HEK293 (cell line): ENCODE results near the gene NFKBIE.

ENCODE experiments used
- CTCF ChIA-PET: fragments of 350-600 bp; formaldehyde crosslinking; extraction: SDS; loops from one replicate; lab custom pipeline; 2021; ENCODE audit warnings: antibody characterized with exemption; lab: Yijun Ruan, JAX
- POLR2A ChIA-PET: fragments of 300-600 bp; formaldehyde crosslinking; extraction: SDS; loops from one replicate; lab custom pipeline; 2020; ENCODE audit warnings: antibody characterized with exemption, inconsistent platforms; lab: Yijun Ruan, JAX
- H3K27ac ChIP-seq: fragments of 200-500 bp; sonication (Bioruptor generic); 2 replicates; pipeline ENCODE4 v1.5.1; 2014; ENCODE audit warnings: low read depth, low read length, control low read depth, inconsistent platforms; ENCODE audit errors: extremely low read depth
- H3K36me3 ChIP-seq, 2 experiments: fragments of 200-500 bp in 1 of 2; sonication (Bioruptor generic) in 1 of 2; 1 replicate in 1 of 2; 2 replicates in 1 of 2; pipeline ENCODE4 v1.5.1; 2014 to 2017; ENCODE audit warnings: inconsistent platforms in 2 of 2, low read length in 2 of 2; ENCODE audit not compliant: control insufficient read depth in 2 of 2, insufficient read depth in 1 of 2
- H3K4me1 ChIP-seq: fragments of 200-500 bp; sonication (Bioruptor generic); 2 replicates; pipeline ENCODE4 v1.5.1; 2014; ENCODE audit warnings: mild to moderate bottlenecking, low read length, inconsistent platforms; ENCODE audit not compliant: control insufficient read depth, insufficient read depth
- H3K4me3 ChIP-seq: 2 replicates; pipeline ENCODE4 v1.5.1; 2011; ENCODE audit warnings: low read depth, mild to moderate bottlenecking, control low read depth, low read length, moderate library complexity
- H3K9me3 ChIP-seq: fragments of 200-500 bp; sonication (Bioruptor generic); 2 replicates; pipeline ENCODE4 v1.5.1; 2014; ENCODE audit warnings: low read depth, low read length, inconsistent platforms; ENCODE audit not compliant: control insufficient read depth, insufficient read depth
- ZNF132 ChIP-seq: fragments of 450-650 bp; formaldehyde crosslinking; IDR thresholded peaks from 2 replicates; pipeline ENCODE4 v1.5.1; 2017; ENCODE audit warnings: missing biosample characterization, missing genetic modification characterization, borderline replicate concordance
- ZNF133 ChIP-seq: fragments of 450-650 bp; formaldehyde crosslinking; IDR thresholded peaks from 2 replicates; pipeline ENCODE4 v1.5.1; 2016; ENCODE audit warnings: missing biosample characterization, missing genetic modification characterization
- ZNF2 ChIP-seq: fragments of 450-650 bp; formaldehyde crosslinking; IDR thresholded peaks from 2 replicates; pipeline ENCODE4 v1.5.1; 2016; ENCODE audit warnings: missing biosample characterization, missing genetic modification characterization
- ZNF274 ChIP-seq, 2 experiments: fragments of 200-500 bp in 1 of 2; fragments of 450-650 bp in 1 of 2; sonication (Bioruptor generic) in 1 of 2; formaldehyde crosslinking in 1 of 2; IDR thresholded peaks; 2 replicates each; pipeline versions ENCODE4 v1.5.1 to v1.6.1; 2014 to 2016; ENCODE audit warnings: borderline replicate concordance in 1 of 2, inconsistent platforms in 1 of 2, low read length in 1 of 2, missing biosample characterization in 1 of 2, missing genetic modification characterization in 1 of 2
- ZNF335 ChIP-seq: fragments of 450-650 bp; formaldehyde crosslinking; conservative IDR thresholded peaks from 2 replicates; pipeline ENCODE4 v1.5.1; 2016; ENCODE audit warnings: missing biosample characterization, missing genetic modification characterization
- ZNF404 ChIP-seq: fragments of 450-650 bp; formaldehyde crosslinking; IDR thresholded peaks from 2 replicates; pipeline ENCODE4 v1.5.1; 2017; ENCODE audit warnings: missing biosample characterization, missing genetic modification characterization
- ZNF629 ChIP-seq: fragments of 450-650 bp; formaldehyde crosslinking; IDR thresholded peaks from 2 replicates; pipeline ENCODE4 v1.5.1; 2017; ENCODE audit warnings: missing biosample characterization, missing genetic modification characterization
- ZNF830 ChIP-seq: fragments of 450-650 bp; IDR thresholded peaks from 2 replicates; pipeline ENCODE4 v1.5.0; 2018; ENCODE audit warnings: missing biosample characterization, missing genetic modification characterization, low read depth, mild to moderate bottlenecking, moderate library complexity
- TF ChIP-seq, protein P1 (sequence below): fragments of 450-650 bp; formaldehyde crosslinking; IDR thresholded peaks from 2 replicates; pipeline ENCODE4 v1.5.1; 2016; ENCODE audit warnings: missing biosample characterization, missing genetic modification characterization
- TF ChIP-seq, protein P2 (sequence below): fragments of 450-650 bp; IDR thresholded peaks from 2 replicates; pipeline ENCODE4 v1.5.1; 2018; ENCODE audit warnings: missing biosample characterization, mild to moderate bottlenecking, missing genetic modification characterization
- TF ChIP-seq, protein P3 (sequence below): fragments of 450-650 bp; formaldehyde crosslinking; IDR thresholded peaks from 2 replicates; pipeline ENCODE4 v1.5.1; 2017; ENCODE audit warnings: missing biosample characterization, missing genetic modification characterization
- TF ChIP-seq, protein P4 (sequence below): fragments of 450-650 bp; formaldehyde crosslinking; conservative IDR thresholded peaks from 2 replicates; pipeline ENCODE4 v1.5.1; 2016; ENCODE audit warnings: low read depth, missing biosample characterization, missing genetic modification characterization

NFKBIE gene

DNA sequence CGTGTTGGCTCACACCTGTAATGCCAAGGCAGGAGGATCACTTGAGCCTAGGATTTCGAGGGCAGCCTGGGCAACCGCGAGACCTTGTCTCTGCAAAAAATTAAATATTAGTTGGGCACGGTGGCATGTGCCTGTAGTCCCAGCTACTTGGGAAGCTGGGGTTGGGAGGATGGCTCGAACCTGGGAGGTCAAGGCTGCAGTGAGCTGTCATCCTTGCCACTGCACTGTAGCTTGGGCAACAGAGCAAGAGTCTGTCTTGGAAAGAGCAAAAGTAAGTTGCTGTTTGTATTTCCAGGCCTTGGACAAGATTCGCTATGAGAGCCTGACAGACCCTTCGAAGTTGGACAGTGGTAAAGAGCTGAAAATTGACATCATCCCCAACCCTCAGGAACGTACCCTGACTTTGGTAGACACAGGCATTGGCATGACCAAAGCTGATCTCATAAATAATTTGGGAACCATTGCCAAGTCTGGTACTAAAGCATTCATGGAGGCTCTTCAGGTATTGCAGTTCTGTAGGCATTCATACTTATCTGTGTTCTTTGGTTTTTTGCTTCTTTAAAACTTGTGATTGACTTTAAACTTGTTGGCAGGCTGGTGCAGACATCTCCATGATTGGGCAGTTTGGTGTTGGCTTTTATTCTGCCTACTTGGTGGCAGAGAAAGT lies 16.1 kb downstream of the NFKBIE start:
- H3K4me3 ChIP-seq, result no peak overlapping the region; the same call in none of the 2 replicates
- no peaks in the 10 kb centered on the region for H3K4me1 ChIP-seq
- TF ChIP-seq, protein P1, sequence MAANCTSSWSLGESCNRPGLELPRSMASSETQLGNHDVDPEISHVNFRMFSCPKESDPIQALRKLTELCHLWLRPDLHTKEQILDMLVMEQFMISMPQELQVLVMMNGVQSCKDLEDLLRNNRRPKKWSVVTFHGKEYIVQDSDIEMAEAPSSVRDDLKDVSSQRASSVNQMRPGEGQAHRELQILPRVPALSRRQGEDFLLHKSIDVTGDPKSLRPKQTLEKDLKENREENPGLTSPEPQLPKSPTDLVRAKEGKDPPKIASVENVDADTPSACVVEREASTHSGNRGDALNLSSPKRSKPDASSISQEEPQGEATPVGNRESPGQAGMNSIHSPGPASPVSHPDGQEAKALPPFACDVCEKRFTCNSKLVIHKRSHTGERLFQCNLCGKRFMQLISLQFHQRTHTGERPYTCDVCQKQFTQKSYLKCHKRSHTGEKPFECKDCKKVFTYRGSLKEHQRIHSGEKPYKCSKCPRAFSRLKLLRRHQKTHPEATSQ (tag by site-specific recombination), result no peak
- TF ChIP-seq ZNF133 (tag by site-specific recombination) (no peak), ZNF274 (IDR thresholded peaks at IDR 0.05; ENCODE audit: low read length) (no peak), ZNF274 (tag by site-specific recombination; IDR thresholded peaks at IDR 0.05; ENCODE audit: borderline replicate concordance) (no peak)
- TF ChIP-seq, protein P2, sequence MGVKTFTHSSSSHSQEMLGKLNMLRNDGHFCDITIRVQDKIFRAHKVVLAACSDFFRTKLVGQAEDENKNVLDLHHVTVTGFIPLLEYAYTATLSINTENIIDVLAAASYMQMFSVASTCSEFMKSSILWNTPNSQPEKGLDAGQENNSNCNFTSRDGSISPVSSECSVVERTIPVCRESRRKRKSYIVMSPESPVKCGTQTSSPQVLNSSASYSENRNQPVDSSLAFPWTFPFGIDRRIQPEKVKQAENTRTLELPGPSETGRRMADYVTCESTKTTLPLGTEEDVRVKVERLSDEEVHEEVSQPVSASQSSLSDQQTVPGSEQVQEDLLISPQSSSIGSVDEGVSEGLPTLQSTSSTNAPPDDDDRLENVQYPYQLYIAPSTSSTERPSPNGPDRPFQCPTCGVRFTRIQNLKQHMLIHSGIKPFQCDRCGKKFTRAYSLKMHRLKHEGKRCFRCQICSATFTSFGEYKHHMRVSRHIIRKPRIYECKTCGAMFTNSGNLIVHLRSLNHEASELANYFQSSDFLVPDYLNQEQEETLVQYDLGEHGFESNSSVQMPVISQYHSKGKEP, result no peak
- POLR2A ChIA-PET, result interaction anchor here (0.7 to 5.1 kb wide), 2 partner anchors 7 to 21 kb away, joined by 4 to 131 read pairs; partner anchors contain the start of gene SLC35B2
- CTCF ChIA-PET, result interaction anchor here (0.6 to 5.6 kb wide), 4 partner anchors 14 to 79 kb away, joined by 3 to 70 read pairs (median 12); no protein-coding TSS in a partner anchor
- no peak overlapping the region for H3K27ac ChIP-seq
- no peaks in the 10 kb centered on the region for H3K9me3 ChIP-seq
- H3K36me3 ChIP-seq, result peaks cover 28 to 67% of the 10 kb centered on the region in 2 experiments

DNA sequence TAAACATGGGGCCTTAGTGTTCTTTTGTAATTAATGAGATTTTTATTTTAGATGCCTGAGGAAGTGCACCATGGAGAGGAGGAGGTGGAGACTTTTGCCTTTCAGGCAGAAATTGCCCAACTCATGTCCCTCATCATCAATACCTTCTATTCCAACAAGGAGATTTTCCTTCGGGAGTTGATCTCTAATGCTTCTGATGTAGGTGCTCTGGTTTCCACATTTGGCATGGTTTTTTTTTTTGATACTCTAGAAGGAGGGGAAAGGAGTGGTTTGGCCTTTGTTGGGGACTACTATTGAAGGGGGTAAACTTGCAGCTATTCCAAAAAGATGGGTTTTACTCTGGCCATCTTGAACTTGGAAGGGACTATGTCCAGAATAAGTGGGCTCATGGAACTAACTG lies 16.8 kb downstream of the NFKBIE start:
- Histone ChIP-seq H3K27ac (no peak overlapping the region), H3K4me1 (no peaks in the 10 kb centered on the region), H3K36me3 (peaks cover 28 to 61% of the 10 kb centered on the region in 2 experiments), H3K9me3 (no peaks in the 10 kb centered on the region), H3K4me3 (peak overlapping the region; percentile 66)
- POLR2A ChIA-PET, result interaction anchor here (0.7 to 5.1 kb wide), 3 partner anchors 7 to 20 kb away, joined by 4 to 131 read pairs (median 10); partner anchors contain the start of gene SLC35B2
- CTCF ChIA-PET, result interaction anchor here (0.6 to 5.6 kb wide), 7 partner anchors 8 to 152 kb away, joined by 3 to 70 read pairs (median 7); partner anchors contain the start of gene SLC35B2
- TF ChIP-seq, protein P3, sequence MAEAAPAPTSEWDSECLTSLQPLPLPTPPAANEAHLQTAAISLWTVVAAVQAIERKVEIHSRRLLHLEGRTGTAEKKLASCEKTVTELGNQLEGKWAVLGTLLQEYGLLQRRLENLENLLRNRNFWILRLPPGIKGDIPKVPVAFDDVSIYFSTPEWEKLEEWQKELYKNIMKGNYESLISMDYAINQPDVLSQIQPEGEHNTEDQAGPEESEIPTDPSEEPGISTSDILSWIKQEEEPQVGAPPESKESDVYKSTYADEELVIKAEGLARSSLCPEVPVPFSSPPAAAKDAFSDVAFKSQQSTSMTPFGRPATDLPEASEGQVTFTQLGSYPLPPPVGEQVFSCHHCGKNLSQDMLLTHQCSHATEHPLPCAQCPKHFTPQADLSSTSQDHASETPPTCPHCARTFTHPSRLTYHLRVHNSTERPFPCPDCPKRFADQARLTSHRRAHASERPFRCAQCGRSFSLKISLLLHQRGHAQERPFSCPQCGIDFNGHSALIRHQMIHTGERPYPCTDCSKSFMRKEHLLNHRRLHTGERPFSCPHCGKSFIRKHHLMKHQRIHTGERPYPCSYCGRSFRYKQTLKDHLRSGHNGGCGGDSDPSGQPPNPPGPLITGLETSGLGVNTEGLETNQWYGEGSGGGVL (tag by site-specific recombination), result no peak
- TF ChIP-seq ZNF133 (tag by site-specific recombination) (no peak), ZNF404 (tag by site-specific recombination) (no peak), ZNF335 (tag by site-specific recombination) (no peak), ZNF830 (tag by site-specific recombination) (no peak), ZNF629 (no peak), ZNF132 (tag by site-specific recombination) (no peak), ZNF2 (tag by site-specific recombination) (no peak)
- TF ChIP-seq, protein P4, sequence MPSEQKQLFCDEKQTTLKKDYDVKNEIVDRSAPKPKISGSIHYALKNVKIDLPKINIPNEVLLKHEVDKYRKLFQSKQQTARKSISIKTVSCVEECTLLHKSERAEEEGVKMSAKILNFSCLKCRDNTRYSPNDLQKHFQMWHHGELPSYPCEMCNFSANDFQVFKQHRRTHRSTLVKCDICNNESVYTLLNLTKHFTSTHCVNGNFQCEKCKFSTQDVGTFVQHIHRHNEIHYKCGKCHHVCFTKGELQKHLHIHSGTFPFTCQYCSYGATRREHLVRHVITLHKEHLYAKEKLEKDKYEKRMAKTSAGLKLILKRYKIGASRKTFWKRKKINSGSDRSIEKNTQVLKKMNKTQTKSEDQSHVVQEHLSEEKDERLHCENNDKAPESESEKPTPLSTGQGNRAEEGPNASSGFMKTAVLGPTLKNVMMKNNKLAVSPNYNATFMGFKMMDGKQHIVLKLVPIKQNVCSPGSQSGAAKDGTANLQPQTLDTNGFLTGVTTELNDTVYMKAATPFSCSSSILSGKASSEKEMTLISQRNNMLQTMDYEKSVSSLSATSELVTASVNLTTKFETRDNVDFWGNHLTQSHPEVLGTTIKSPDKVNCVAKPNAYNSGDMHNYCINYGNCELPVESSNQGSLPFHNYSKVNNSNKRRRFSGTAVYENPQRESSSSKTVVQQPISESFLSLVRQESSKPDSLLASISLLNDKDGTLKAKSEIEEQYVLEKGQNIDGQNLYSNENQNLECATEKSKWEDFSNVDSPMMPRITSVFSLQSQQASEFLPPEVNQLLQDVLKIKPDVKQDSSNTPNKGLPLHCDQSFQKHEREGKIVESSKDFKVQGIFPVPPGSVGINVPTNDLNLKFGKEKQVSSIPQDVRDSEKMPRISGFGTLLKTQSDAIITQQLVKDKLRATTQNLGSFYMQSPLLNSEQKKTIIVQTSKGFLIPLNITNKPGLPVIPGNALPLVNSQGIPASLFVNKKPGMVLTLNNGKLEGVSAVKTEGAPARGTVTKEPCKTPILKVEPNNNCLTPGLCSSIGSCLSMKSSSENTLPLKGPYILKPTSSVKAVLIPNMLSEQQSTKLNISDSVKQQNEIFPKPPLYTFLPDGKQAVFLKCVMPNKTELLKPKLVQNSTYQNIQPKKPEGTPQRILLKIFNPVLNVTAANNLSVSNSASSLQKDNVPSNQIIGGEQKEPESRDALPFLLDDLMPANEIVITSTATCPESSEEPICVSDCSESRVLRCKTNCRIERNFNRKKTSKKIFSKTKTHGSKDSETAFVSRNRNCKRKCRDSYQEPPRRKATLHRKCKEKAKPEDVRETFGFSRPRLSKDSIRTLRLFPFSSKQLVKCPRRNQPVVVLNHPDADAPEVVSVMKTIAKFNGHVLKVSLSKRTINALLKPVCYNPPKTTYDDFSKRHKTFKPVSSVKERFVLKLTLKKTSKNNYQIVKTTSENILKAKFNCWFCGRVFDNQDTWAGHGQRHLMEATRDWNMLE (tag by site-specific recombination), result no peak
- TF ChIP-seq, all 188 proteins: peak for 0
